IPS-15b (cell line): ENCODE measurements around the gene ADAM30.

Experiments
- H3K27me3 ChIP-seq: one replicate; pipeline ENCODE4 v1.6.1; 2013; ENCODE audit warnings: low read length; ENCODE audit not compliant: control insufficient read depth, insufficient read depth
- H3K36me3 ChIP-seq: one replicate; pipeline ENCODE4 v1.6.1; 2013; ENCODE audit warnings: low read length; ENCODE audit not compliant: control insufficient read depth, insufficient read depth
- H3K4me1 ChIP-seq: one replicate; pipeline ENCODE4 v1.6.1; 2013; ENCODE audit warnings: mild to moderate bottlenecking, low read length; ENCODE audit not compliant: control insufficient read depth, insufficient read depth
- H3K4me3 ChIP-seq: one replicate; pipeline ENCODE4 v1.5.1; 2013; ENCODE audit warnings: low read depth, low read length
- H3K9ac ChIP-seq: one replicate; pipeline ENCODE4 v1.6.1; 2013; ENCODE audit warnings: low read depth, mild to moderate bottlenecking, low read length
- H3K9me3 ChIP-seq: one replicate; pipeline ENCODE4 v1.6.1; 2013; ENCODE audit warnings: mild to moderate bottlenecking, low read length; ENCODE audit not compliant: control insufficient read depth, insufficient read depth

Gene ADAM30

GRCh38 chr1:119896303-119896702 lies at the start of gene ADAM30:
Gene ADAM30, minus strand, starts transcription at chr1:119896515. Its CDS starts 179 bp downstream, at chr1:119896336.
- no peaks in the 10 kb centered on the region for H3K4me1 ChIP-seq
- H3K9ac ChIP-seq: no peak within 1 kb of the TSS
- no peaks in the 10 kb centered on the region for H3K36me3 ChIP-seq
- no peaks in the 10 kb centered on the region for H3K9me3 ChIP-seq
- no peak within 1 kb of the TSS for H3K4me3 ChIP-seq
- peaks cover 15% of the 10 kb centered on the region for H3K27me3 ChIP-seq

DNA sequence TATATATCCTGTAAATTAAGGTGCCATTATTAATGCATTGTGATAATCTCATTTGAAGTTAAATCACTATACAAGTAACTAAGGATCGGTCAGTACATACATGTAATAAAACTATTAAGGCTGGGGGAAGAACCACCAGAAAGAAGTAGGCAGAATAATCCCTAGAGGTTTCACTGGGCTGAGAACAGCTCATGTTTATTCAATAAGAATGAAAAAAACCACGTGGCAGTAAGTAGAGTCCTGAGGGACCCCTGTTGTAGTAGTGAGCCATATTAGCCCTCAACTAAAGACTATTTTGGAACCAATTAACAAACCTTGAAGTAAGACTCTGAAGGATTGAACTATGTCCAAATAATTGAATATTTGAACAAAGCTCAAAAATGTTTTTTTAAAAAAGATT lies 46.9 kb upstream of the ADAM30 start:
- no peaks in the 10 kb centered on the region for H3K4me1 ChIP-seq
- no peaks in the 10 kb centered on the region for H3K36me3 ChIP-seq
- no peak overlapping the region for H3K4me3 ChIP-seq

DNA sequence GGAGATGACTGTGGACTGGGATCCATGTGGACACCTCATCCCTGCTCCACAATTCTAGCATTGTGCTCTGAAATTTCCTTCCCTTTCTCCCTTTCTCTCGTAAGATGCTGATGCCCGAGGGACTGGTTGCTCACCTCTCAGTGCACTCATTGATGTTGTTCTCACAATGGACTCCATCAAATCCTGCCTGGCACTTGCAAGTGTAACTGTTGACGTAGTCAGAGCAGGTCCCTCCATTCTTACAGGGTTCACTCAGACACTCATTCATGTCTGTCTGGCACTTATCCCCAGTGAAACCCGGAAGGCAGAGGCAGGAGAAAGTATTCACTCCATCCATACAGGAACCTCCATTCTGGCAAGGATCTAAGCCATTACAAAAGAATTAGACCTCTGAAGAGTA lies 45.1 kb upstream of the ADAM30 start:
- Histone ChIP-seq H3K4me1 (no peaks in the 10 kb centered on the region), H3K27me3 (no peaks in the 10 kb centered on the region), H3K36me3 (no peaks in the 10 kb centered on the region), H3K9me3 (no peaks in the 10 kb centered on the region), H3K9ac (no peak overlapping the region), H3K4me3 (no peak overlapping the region)

More for the DNA sequence above, 46.9 kb upstream of the ADAM30 start:
- Histone ChIP-seq H3K27me3 (no peaks in the 10 kb centered on the region), H3K9me3 (no peaks in the 10 kb centered on the region), H3K9ac (no peak overlapping the region)

GRCh38 chr1:119940697-119941096 lies 44.4 kb upstream of the ADAM30 start:
- Histone ChIP-seq H3K9ac (no peak overlapping the region), H3K9me3 (no peaks in the 10 kb centered on the region), H3K4me3 (no peak overlapping the region), H3K27me3 (no peaks in the 10 kb centered on the region), H3K4me1 (no peaks in the 10 kb centered on the region), H3K36me3 (no peaks in the 10 kb centered on the region)

DNA sequence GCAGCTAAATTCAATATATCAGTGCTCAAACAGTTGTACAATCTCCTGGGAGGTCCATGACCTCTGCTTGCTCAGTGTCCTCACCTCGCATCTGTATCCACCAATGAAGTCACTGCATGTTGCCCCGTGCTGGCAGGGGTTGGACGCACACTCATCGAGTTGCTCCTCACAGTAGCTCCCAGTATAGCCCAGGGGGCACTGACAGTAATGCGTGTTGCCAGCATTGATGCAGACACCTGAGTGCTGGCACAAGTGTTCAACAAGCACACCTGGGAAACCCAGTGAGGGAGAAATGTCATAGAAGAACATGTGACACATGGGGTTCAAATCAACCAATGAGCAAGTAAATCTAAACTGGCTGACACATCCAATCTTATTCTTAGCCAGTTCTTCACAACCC lies 40.9 kb upstream of the ADAM30 start:
- Histone ChIP-seq H3K27me3 (no peaks in the 10 kb centered on the region), H3K4me1 (no peaks in the 10 kb centered on the region), H3K9me3 (no peaks in the 10 kb centered on the region), H3K9ac (no peak overlapping the region), H3K4me3 (no peak overlapping the region), H3K36me3 (peaks cover 4% of the 10 kb centered on the region)

DNA sequence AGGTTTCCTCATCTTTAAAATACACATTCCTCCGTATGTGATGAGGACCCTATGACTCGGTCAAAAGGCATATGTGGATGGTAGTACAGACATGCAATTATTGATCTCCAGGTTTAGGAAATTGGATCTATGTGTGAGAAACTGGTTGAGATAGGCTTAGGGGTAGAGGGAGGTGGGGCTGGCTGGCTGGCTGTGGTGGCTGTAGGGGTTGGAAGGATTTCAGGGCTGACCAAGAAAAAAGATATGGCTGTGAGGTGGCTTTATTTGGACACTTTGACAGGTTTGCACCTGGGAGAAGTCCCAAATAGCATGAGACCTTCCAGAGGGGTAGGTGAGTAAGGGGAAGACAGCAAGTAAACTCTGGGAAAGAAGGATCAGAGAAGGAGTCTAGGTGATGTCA lies 39.6 kb upstream of the ADAM30 start:
- no peak overlapping the region for H3K9ac ChIP-seq
- no peaks in the 10 kb centered on the region for H3K9me3 ChIP-seq
- H3K27me3 ChIP-seq: no peaks in the 10 kb centered on the region
- peaks cover 4% of the 10 kb centered on the region for H3K36me3 ChIP-seq
- no peaks in the 10 kb centered on the region for H3K4me1 ChIP-seq
- no peak overlapping the region for H3K4me3 ChIP-seq

- no peaks in the 10 kb centered on the region for H3K9me3 ChIP-seq
- no peak overlapping the region for H3K9ac ChIP-seq
- H3K4me3 ChIP-seq: no peak overlapping the region
- H3K36me3 ChIP-seq: peaks cover 4% of the 10 kb centered on the region
- H3K4me1 ChIP-seq: no peaks in the 10 kb centered on the region
- no peaks in the 10 kb centered on the region for H3K27me3 ChIP-seq
Measured at GRCh38 chr1:119935373-119935772, 39.1 kb upstream of the ADAM30 start.

GRCh38 chr1:119933397-119933796 lies 37.1 kb upstream of the ADAM30 start:
- Histone ChIP-seq H3K9ac (no peak overlapping the region), H3K27me3 (no peaks in the 10 kb centered on the region), H3K4me3 (no peak overlapping the region), H3K9me3 (no peaks in the 10 kb centered on the region), H3K36me3 (peaks cover 4% of the 10 kb centered on the region), H3K4me1 (no peaks in the 10 kb centered on the region)

GRCh38 chr1:119929643-119930315 lies 33.5 kb upstream of the ADAM30 start:
- no peaks in the 10 kb centered on the region for H3K4me1 ChIP-seq
- H3K9me3 ChIP-seq: no peaks in the 10 kb centered on the region
- H3K36me3 ChIP-seq: peaks cover 10% of the 10 kb centered on the region
- H3K4me3 ChIP-seq: no peak overlapping the region
- no peaks in the 10 kb centered on the region for H3K27me3 ChIP-seq
- H3K9ac ChIP-seq: no peak overlapping the region

- Histone ChIP-seq H3K36me3 (peaks cover 12% of the 10 kb centered on the region), H3K9me3 (no peaks in the 10 kb centered on the region), H3K27me3 (no peaks in the 10 kb centered on the region), H3K4me1 (no peaks in the 10 kb centered on the region), H3K9ac (no peak overlapping the region), H3K4me3 (no peak overlapping the region)
Measured at GRCh38 chr1:119926553-119926952, 30.2 kb upstream of the ADAM30 start.

DNA sequence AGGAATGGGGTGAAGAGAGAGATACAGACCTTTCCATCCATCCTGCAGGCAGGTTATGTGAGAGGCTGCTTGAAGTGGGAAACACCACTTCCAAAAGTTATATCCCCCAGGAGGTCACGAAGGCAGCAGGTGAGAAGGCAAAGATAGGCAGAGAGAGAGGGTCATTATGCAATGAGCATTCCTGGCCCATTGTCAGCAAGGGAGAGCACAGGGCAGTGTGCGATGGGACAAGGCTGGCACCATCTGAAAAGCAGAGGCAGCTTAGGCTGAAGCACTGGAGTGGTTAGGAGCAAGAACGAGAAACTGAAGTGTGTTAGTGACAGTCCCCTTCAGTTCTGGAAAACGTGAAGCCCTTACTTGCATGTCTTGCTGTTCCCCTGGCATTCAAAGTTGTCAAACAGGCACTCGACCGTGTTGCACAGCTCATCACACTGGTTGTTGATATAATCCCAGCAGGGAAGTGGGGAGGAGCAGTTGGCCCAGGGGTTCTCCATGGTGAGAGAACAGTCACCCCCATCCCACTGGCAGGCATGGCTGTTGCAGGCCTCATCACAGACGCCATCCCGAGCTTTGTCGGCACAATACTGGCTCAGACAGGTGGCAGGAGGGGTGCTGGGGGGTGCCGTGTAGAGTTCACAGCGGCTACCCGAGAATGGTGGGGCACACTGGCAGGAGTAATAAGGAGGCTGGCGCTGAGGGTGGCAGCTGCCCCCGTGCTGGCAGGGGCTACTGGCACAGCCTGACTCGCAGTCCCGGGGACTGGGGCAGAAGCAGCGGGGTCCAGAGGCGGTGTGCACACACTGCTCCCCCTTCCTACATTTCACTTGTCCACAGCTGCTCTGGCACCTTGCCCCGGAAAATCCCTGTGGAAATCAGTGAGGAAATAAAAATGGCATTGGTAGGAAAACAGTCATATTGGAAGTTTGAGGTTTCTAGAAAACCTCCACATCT lies 28.9 kb upstream of the ADAM30 start:
- Histone ChIP-seq H3K9ac (no peak overlapping the region), H3K4me1 (no peaks in the 10 kb centered on the region), H3K36me3 (peaks cover 15% of the 10 kb centered on the region)

More for the DNA sequence above, 28.9 kb upstream of the ADAM30 start:
- Histone ChIP-seq H3K9me3 (no peaks in the 10 kb centered on the region), H3K4me3 (no peak overlapping the region), H3K27me3 (no peaks in the 10 kb centered on the region)
